HG02938 (cell line): Measurements from ENCODE around the gene CHSY1.
"Not testable (repeated sequence)": the region's sequence is repeated elsewhere in the genome, so short reads cannot be mapped to it uniquely, and the experiment has no call there.

Experiments used
- ATAC-seq: cut with Tn5 transposase; IDR thresholded peaks from one replicate; pipeline ENCODE4 v1.9.1; 2021; ENCODE audit warnings: mild to moderate bottlenecking, moderate library complexity; ENCODE audit not compliant: unreplicated experiment

Gene CHSY1, protein sequence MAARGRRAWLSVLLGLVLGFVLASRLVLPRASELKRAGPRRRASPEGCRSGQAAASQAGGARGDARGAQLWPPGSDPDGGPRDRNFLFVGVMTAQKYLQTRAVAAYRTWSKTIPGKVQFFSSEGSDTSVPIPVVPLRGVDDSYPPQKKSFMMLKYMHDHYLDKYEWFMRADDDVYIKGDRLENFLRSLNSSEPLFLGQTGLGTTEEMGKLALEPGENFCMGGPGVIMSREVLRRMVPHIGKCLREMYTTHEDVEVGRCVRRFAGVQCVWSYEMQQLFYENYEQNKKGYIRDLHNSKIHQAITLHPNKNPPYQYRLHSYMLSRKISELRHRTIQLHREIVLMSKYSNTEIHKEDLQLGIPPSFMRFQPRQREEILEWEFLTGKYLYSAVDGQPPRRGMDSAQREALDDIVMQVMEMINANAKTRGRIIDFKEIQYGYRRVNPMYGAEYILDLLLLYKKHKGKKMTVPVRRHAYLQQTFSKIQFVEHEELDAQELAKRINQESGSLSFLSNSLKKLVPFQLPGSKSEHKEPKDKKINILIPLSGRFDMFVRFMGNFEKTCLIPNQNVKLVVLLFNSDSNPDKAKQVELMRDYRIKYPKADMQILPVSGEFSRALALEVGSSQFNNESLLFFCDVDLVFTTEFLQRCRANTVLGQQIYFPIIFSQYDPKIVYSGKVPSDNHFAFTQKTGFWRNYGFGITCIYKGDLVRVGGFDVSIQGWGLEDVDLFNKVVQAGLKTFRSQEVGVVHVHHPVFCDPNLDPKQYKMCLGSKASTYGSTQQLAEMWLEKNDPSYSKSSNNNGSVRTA

DNA sequence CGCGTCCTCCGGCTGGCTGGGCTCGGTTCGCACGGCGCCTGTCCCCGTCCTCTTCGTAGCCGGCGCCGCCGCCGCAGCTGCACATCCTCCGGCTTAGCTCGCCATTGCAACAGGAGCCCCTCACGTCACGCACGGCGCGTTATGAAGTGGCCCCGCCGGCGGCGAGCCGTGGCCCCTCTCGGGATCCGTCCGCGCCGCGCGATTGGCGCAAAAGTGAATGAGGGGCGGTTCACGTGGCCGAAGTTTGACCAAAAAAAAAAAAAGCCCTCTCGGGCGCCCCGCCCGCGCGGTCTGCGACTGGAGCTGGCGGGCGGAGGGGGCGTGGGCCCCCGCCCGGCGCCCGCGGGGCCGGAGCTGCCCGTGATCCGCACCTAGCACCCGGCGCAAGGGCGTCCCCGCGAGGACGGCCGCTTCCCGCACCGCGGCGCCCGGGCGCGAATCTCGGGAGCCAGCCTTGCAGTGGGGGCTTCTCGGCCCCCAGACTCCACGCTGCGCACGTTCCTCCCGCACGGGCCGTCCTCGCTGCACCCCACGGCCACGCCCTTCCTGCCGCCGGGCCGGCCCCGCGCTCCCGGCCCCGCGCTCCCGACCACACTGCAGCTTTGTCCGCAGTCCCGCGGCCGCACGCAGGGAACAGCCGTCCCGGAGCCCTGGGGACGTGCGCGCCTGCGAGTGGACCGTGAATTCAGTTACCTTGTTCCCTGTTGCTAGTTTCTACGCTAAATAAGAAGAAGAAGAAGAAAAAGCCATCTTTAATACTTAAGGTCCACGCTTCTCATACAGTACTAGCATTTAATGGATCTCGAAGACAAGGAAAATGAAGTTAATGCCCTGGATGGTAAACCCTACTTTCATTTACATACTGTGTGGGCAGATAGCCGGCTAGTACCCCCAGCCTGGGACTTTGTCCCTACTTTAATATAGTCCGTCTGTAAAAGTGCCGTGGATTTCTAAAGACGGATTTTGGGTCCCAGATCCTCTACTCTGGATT lies at the start of gene CHSY1:
Gene CHSY1 (minus strand): TSS at position 219 of the 991 bp plus-strand sequence. CDS start 592 bp downstream, outside the sequence.
- ATAC-seq, result peak; percentile 64

DNA sequence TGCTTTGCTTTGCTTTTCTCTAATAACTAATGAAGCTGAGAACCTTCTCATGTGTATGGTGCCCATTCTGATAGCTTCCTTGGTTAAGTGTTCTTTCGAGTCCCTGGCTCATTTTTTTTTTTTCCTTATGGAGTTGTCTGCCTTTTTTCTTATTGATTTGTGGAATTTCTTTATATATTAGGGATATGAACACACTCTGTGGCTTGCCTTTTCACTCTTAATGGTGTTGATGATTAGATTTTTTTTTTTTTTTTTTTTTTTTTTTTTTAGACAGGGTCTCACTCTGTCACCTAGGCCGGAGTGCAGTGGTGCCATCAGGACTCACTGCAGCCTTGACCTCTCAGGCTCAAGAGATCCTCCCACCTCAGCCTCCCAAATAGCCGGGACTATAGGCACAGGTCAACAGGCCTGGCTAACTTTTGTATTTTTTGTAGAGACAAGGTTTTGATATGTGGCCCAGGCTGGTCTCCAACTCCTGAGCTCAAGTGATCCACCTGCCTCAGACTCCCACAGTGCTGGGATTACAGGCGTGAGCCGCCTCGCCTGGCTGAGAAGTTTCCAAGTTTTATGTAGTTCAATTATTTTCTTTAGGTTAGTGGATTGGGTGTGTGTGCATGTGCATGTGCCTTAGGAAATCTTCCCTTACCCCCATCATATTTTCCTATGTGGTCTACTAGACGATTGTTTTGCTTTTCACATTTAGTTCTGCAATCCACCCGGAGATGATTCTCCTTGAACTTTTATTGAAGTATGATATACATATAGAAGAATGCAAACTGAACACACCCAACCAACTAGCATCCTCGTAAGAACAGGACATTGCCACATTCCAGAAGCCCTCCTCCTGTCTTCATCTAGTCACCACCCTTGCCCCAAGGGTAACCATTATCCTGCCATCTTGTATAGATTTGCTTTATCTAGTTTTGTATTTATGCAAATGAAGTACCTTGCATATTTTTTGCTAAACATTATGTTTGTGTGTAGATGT lies 44.9 kb upstream of the CHSY1 start:
- ATAC-seq, result no peak

DNA sequence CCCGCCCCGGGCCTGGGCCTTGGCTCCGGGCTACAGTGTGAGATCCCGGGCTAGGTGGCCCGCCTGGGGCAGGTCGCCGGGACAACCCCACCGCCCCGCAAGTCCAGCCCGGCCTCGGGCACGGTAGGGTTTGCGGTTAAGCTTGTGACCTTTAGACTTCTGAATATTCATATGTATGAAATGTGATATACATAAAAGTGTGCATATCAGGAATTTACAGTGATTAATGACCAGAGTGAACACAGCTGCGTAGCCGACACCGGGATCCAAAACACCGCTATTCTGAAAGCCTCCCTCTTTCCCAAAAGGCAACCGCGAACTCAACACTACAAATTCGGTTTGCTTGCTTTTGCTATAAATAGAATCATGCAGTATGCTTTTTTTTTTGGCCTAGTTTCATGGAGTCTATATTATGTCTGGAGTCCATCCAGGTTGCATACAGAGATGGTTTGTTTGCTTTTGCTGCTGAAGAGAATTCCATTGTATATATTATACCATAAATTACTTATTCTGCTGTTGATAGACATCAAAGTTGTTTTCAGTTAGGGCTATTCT lies 43.8 kb upstream of the CHSY1 start:
- no peak for ATAC-seq

DNA sequence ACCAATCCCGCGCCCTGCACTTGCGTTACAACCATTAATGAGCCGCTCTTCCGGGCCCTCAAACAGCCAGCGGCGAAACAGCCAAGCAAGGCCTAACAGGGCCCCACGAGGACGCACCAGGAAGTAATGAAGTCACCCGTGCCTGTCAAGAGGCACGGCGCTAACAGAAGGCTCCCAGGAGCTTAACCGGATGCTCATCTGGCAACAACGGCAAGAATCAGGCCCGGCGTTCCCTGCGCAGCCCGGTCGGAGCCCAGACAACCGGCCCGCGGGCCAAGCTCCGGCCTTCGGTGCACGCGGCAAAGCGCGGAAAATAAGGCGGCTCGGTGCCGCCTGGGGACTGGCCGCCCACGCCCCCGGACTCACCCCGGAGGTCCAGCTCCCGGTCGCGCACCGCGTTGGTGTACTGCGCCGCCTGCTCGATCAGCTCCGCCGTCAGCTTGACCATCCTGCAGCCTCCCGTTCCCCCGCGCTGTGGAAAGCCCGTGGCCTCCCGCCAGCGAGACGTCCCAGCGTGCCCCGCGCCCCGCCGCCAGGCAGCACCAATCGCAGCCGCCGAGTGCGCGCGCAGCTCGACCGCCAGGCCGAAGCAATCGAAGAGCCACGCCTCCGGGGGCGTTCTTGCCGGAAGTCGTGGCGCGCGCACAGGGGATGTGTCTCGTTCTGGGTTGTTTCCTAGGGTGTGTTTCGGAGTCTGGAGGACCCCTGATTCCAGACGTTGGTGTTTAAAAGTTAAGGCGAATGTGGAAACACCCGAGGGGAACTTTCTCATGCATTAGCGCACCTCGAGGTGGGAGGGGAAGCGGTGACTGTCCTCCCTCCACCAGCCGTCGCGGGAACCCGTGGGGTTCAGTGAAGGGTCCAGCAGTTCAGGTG lies 43.1 kb upstream of the CHSY1 start, which contains the start of gene SNRPA1:
Gene SNRPA1 (minus strand): TSS at position 518 of the 876 bp plus-strand sequence. CDS start 70 bp downstream, at position 448.
- peak; percentile 70 for ATAC-seq

DNA sequence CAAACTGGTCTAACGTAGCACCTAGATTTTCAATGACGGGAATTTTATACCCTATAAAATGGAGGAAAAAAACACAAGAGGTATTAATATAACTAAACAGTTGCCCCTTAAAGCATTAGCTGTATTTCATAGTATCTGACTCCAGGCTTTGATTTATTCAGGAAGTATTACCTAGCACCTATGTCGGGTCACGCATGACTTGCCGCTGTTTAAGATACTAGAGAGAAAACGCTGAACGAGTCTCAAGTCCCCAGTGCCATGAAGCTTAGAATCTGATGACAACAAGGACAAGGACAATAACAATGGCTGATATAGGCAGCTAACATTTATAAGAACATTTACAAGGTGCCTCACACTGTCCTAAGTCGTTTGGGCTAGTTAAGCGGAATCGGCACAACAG lies 41.3 kb upstream of the CHSY1 start:
- no peak for ATAC-seq

DNA sequence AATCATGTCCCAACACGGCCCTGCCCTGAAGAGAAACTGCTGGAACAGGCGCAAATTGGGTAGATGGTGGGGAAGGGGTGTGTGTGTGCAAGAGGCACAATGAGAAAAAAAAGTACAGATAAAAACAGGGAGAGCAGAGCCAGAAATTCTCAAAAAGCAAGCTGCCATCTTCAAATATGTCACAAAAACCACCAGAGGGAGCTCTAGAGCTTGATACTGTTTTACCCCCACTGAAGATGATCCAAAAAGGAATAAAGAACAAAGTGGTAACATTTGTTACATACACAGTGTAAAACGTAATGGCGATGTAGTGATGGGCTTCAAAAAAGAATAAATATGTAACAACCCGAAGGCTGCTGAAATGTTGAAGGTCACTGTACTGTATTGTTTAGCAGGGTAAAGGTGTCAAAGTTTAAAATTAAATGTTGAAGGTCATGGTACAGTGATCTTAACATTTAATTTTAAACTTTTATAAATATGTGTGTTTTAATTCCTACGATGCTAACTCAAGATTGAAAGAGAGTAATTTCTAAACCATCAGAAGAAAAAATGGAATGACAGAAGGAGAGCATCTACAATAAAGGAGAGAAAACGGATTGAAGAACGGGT lies 37.2 kb upstream of the CHSY1 start:
- no peak for ATAC-seq

DNA sequence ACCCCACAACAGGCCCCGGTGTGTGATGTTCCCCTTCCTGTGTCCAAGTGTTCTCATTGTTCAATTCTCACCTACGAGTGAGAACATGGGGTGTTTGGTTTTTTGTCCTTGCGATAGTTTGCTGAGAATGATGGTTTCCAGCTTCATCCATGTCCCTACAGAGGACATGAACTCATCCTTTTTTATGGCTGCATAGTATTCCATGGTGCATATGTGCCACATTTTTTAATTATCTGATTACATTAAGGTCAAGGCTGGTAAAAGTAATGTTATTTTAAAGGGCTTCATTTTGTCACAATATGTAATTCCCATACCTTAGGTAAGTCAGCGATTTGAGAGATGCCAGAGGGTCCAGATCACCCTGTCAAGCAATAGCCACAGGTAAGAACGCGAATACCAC lies 35.5 kb upstream of the CHSY1 start:
- ATAC-seq, result not testable (repeated sequence)

DNA sequence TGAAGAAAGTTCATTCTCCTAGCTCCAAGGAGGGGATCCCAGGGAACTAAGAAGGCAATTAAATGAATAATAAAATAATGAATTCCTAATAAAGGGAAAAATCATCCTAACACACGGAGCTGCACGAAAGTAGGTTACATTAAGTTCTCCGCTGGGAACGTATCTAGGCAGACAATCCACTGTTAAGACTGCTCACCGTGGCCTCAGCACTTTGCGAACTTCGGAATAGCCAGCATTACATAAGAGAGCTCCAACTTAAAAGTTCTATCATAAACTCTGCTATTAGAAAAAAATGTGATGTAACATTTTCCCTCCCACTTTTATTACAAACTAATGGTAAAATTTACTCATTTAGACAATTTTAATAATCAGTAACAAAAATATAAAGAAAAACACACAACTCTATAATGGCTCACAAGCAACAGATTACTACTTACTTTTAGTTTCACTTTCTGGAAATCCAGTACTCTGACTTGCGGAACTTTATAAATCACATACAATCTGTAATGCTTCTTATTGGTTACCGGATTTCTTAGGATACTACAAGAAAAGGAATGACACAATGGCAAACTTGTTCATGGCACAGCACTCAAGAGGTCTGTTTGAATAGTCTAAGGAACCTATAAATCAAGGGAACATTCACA lies 34.7 kb upstream of the CHSY1 start:
- no peak for ATAC-seq

DNA sequence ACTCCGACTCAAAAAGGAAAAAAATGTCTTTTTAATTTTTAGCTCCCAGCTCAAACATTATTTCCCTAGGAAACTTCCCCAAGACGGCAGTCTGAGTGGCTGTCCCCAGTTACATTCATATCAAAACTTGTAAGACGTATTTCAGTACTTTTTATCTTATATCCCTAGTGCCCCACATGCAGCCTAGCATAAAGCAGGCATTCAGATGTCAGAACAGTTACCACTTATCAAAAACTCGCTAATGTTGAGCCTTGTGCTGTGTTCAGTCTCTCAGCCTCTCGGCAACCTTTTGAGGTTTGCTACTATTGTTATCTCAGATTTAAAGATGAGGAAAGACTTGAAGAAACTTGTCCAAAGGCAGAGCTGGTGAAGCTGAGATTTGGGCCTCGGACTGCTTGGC lies 32.1 kb upstream of the CHSY1 start:
- no peak for ATAC-seq

DNA sequence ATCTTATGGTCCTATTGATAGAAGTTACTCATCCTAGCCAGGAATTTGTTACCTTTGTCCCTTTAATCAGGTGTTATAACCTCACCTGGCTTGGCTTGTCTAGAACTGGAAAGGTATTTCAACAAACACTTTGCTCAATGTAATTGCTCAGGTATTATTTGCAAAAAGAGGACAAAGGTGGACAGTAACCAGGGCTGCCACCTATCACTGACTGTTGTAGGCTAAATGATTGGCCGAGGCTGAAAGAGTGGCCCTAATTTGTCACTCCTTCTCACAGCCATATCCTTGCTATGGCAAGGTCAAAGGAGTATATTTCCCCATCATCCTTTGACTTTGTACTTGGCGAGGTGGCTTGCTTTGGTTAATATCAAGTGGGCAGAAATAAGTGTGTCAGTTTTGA lies 28.2 kb upstream of the CHSY1 start:
- ATAC-seq, result no peak

DNA sequence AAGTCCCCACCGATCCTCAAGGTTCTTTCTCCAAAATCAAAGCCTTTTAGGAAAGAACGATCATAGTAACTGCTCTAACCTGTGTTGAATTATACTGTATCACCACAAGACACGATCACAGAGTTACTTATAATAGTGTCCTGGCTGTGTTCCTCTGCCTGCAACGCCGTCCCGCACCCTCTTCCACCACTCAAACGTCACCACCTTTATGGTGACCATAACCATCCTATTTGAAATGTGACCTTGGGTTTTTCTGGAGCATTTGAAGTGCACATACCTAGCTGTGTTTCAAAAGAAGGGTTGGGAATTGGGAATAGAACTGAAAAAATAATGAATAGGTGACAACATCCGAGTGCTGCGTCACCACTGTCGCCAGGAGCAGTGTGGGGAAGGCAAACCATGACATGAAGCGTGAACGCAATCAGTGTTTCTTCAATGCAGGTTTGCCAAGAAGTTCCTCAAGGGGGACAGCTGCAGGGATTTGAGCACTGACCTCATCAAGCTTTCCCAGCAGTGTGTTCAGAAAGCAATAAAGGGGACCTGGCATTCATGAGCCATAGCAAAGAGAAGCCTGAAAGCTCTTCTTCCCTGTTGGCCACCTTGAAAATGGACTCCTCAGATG lies 26.2 kb upstream of the CHSY1 start:
- ATAC-seq, result no peak

DNA sequence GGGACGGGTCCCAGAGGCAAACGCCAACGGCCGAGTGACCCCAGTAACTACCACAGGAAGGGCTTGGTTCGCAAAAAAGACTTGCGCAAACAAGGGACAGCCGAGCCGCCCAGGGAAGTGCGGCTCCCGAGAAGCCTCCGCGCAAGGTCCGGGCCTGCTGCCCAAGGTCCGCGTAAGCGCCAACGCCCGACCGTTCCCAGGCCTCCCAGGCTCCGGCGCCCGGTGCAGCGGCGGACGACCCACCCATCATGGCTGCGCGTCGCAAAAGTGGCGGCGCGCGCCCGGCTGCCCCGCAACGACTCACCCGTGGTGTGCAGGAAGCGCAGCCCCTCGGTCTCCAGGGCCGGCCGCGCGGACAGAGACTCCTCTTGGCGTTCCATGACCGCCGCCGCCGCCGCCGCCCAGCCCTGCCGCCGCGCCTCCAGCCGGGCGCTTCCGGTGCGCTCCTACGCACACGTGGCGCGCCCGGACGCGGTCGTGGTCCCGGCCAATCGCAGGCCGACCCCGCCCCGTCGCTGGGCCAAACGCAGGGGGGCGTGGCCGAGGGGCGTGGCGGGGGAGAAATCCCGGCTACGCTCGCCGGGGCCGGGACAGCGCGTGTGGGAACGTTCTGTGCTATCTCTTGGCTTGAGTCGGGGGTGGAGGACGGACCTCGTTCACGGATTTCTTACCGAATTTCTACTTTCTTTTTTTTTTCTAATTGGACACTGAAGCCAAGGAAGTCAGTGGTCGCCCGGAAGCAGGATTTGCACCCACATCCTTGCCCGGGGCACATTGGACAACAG lies 25.4 kb upstream of the CHSY1 start, which contains the start of gene SELENOS:
Gene SELENOS (minus strand): TSS at position 448 of the 785 bp plus-strand sequence. CDS start 68 bp downstream, at position 380.
- ATAC-seq, result peak; percentile 72

DNA sequence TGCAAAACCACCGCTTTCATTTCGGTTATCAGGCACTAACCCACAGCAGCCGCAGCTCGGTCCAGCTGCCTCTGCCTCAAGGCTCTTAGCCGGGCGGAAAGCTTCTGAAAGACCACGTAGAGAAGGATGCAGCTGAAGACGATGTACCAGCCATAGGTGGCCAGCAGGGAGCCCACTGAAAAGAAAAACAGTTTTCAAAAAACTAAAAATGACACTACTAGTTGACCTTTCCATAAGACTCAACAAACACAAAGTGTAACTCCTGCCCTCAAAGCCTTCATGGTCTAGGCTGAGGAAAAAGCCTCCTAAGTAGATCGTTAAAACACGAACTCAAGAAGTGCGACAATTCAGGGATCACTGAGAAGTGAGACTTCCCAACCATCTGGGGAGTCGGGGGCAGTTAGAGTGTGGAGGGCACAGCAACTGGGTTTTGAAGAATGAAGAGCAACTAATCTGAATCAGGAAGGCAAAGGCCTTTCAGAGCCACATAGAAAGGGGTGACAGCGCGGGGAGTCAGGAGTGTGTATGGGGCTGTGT lies 24.7 kb upstream of the CHSY1 start:
- peak; percentile 43 for ATAC-seq

DNA sequence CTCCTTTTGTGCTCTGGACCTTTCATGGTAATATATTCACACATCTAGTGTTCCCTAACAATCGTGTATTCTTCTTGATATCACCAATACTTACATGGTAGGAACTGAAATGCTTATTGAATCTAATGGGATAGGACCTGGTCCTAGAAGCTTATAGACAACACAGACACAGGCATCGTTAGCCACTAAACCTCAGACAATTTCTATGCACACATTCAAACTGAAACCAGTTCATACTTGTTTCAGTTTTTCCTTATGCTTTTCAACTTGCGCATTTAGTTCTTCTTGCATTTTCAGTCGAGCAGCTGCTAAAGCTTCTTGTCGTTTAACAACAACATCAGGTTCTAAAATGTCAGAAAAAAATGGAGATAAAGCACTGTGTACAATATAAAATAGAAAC lies 23.2 kb upstream of the CHSY1 start:
- peak; percentile 36 for ATAC-seq

DNA sequence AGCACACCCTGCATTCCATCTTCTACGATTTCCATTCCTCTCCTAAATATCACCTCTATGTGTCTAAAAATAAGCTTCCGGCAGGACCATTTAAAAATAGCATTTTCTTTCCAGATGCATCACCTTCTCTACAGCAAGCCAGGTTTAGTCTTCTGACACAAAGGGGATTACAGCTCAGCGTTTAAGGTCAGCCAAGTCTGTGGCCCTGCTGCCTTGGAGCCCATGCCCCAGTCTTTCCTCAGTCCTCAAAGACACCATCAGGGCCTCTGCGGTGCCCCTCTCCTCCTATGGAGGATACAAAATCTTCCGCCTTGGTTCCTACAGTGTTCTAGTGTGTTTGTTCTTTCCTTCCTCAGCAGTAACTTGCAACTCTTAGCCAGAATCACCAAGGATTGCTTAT lies 21.7 kb upstream of the CHSY1 start:
- ATAC-seq, result no peak

DNA sequence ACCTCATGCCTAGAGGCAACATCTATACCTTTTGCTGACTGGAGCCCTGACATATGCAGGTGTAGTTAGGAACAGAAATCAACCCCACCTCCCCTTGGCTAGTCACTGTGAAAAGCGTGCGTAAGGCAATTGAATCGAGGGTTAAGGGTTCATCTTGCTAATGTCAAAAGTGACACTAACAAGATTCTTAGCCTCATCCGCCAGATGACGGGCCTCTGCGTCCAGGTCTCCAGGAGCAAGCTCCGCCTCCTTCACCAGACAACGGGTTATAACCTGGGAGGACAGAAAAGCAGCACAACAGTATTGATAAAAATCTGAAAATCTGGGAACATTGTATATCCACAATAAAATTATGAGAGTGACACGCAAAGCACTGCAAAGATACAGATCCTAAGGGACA lies 20.7 kb upstream of the CHSY1 start:
- no peak for ATAC-seq
